ENCODE data around the gene SCT.
"Not testable (repeated sequence)": the region's sequence is repeated elsewhere in the genome, so short reads cannot be mapped to it uniquely, and the experiment has no call there.

Gene SCT

DNA sequence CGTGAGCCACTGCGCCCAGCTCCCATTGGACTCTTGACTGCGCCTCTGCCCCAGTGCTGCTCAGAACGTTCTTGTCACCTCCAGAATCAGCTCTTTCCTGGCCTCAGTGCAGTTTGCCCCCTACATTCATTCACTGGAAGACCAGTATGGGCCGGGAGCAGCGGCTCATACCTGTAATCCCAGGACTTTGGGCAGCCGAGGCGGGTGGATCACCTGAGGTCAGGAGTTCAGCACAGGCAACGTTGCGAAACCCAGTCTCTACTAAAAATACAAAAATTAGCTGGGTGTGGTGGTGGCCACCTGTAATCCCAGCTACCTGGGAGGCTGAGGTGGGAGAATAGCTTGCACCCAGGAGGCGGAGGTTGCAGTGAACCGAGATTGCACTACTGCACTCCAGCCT is 27.5 kb upstream of the SCT start:
- H3K9me3 Mint-ChIP-seq; H3K4me3 Mint-ChIP-seq; H3K27ac Mint-ChIP-seq; H3K27me3 Mint-ChIP-seq; intact Hi-C loops (cut with micrococcal nuclease): not testable (repeated sequence)
- Mint-ChIP-seq H3K4me1 (ENCODE audit: low read depth) (peaks cover 13% of the 10 kb centered on the region), H3K36me3 (ENCODE audit: low read depth) (peaks cover 82% of the 10 kb centered on the region)

DNA sequence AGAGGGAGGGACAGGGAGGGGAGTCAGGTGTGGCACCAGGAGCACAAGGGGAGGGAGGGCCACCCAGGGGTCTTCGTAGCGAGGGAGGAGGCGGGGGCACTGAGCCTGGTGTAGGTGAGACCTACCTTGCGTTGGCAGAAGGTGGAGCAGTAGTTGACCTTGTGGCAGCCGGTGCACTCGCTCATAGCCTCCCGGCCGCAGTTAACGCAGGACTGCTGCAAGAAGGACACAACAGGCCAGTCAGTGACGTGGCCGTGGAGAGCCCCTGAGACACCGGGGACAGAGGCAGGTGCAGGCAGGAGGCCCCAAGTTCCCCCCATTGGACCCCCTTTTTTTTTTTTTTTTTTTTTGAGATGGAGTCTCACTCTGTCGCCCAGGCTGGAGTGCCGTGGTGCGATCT is 26.9 kb upstream of the SCT start:
- peaks cover 82% of the 10 kb centered on the region for H3K36me3 Mint-ChIP-seq (ENCODE audit: low read depth)
- intact Hi-C loops (cut with micrococcal nuclease), result no loop called here
- no peaks in the 10 kb centered on the region for H3K27me3 Mint-ChIP-seq
- no peak overlapping the region for H3K4me3 Mint-ChIP-seq
- no peaks in the 10 kb centered on the region for H3K9me3 Mint-ChIP-seq
- H3K27ac Mint-ChIP-seq, result peak overlapping the region; percentile 69
- peaks cover 13% of the 10 kb centered on the region for H3K4me1 Mint-ChIP-seq (ENCODE audit: low read depth)

GRCh38 chr11:653136-653535 is 26.2 kb upstream of the SCT start:
- H3K4me1 Mint-ChIP-seq (ENCODE audit: low read depth), result peaks cover 13% of the 10 kb centered on the region
- intact Hi-C loops (cut with micrococcal nuclease); H3K4me3 Mint-ChIP-seq; H3K9me3 Mint-ChIP-seq; H3K27me3 Mint-ChIP-seq: not testable (repeated sequence)
- H3K36me3 Mint-ChIP-seq (ENCODE audit: low read depth), result peaks cover 82% of the 10 kb centered on the region
- peak overlapping the region; percentile 69 for H3K27ac Mint-ChIP-seq

DNA sequence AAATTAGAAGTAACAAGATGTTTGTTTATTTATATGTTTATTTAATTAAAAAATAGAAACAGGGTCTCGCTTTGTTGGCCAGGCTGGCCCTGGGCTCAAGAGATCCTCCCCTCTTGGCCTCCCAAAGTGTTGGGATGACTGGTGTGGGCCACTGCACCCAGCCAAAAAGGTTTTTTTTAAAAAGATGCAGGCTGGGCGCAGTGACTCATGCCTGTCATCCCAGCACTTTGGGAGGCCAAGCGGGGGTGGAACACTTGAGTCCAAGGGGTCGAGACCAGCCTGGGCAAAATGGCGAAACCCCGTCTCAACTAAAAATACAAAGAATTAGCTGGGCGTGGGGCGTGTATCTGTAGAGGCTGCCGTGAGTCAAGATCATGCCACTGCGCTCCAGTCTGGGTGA is 23.5 kb upstream of the SCT start:
- Mint-ChIP-seq H3K4me3 (no peak overlapping the region), H3K27ac (no peak overlapping the region), H3K27me3 (no peaks in the 10 kb centered on the region), H3K4me1 (ENCODE audit: low read depth) (peaks cover 13% of the 10 kb centered on the region), H3K36me3 (ENCODE audit: low read depth) (peaks cover 80% of the 10 kb centered on the region), H3K9me3 (no peaks in the 10 kb centered on the region)
- intact Hi-C loops (cut with micrococcal nuclease), result no loop called here

DNA sequence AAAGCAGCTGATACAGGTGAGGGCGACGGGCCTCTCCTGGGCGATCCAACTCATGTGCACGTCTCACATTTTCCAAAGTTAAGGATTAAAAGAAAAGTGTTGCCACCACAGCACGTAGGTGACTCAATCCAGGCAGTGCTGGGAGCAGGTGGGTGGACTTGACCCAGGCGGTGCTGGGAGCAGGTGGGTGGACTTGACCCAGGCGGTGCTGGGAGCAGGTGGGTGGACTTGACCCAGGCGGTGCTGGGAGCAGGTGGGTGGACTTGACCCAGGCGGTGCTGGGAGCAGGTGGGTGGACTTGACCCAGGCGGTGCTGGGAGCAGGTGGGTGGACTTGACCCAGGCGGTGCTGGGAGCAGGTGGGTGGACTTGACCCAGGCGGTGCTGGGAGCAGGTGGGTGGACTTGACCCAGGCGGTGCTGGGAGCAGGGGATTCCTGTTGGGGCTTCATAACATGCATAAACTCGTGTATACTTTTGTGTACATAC is 20.7 kb upstream of the SCT start:
- H3K27me3 Mint-ChIP-seq; H3K4me3 Mint-ChIP-seq; H3K4me1 Mint-ChIP-seq (ENCODE audit: low read depth); H3K9me3 Mint-ChIP-seq; H3K27ac Mint-ChIP-seq; intact Hi-C loops (cut with micrococcal nuclease): not testable (repeated sequence)
- peaks cover 91% of the 10 kb centered on the region for H3K36me3 Mint-ChIP-seq (ENCODE audit: low read depth)

- Mint-ChIP-seq H3K4me1 (ENCODE audit: low read depth) (peaks cover 2% of the 10 kb centered on the region), H3K27ac (no peak overlapping the region), H3K4me3 (no peak overlapping the region), H3K27me3 (peaks cover 6% of the 10 kb centered on the region), H3K9me3 (no peaks in the 10 kb centered on the region), H3K36me3 (ENCODE audit: low read depth) (peaks cover 93% of the 10 kb centered on the region)
- intact Hi-C loops (cut with micrococcal nuclease), result no loop called here
Observed at GRCh38 chr11:646214-646613, 19.2 kb upstream of the SCT start.

DNA sequence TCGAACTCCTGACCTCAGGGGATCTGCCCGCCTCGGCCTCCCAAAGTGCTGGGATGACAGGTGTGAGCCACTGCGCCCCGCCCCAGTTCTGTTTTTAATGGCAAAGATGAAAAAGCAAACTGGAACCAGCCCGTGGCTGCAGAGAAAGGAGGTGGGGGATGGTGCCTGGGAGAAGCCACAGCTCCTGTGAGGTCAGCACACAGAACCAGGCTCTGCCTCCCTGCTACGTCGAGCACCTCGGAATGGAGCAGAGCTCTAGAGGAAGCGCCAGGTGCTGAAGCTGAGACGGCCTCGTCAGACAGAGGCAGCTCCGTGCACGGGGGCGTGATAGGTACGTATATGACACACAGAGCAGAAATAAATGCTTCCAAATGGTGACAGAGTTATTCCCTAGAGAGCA is 18.6 kb upstream of the SCT start:
- intact Hi-C loops (cut with micrococcal nuclease), result no loop called here
- Mint-ChIP-seq H3K4me3 (no peak overlapping the region), H3K27me3 (peaks cover 10% of the 10 kb centered on the region), H3K36me3 (ENCODE audit: low read depth) (peaks cover 86% of the 10 kb centered on the region), H3K27ac (no peak overlapping the region), H3K4me1 (ENCODE audit: low read depth) (peaks cover 8% of the 10 kb centered on the region), H3K9me3 (no peaks in the 10 kb centered on the region)

DNA sequence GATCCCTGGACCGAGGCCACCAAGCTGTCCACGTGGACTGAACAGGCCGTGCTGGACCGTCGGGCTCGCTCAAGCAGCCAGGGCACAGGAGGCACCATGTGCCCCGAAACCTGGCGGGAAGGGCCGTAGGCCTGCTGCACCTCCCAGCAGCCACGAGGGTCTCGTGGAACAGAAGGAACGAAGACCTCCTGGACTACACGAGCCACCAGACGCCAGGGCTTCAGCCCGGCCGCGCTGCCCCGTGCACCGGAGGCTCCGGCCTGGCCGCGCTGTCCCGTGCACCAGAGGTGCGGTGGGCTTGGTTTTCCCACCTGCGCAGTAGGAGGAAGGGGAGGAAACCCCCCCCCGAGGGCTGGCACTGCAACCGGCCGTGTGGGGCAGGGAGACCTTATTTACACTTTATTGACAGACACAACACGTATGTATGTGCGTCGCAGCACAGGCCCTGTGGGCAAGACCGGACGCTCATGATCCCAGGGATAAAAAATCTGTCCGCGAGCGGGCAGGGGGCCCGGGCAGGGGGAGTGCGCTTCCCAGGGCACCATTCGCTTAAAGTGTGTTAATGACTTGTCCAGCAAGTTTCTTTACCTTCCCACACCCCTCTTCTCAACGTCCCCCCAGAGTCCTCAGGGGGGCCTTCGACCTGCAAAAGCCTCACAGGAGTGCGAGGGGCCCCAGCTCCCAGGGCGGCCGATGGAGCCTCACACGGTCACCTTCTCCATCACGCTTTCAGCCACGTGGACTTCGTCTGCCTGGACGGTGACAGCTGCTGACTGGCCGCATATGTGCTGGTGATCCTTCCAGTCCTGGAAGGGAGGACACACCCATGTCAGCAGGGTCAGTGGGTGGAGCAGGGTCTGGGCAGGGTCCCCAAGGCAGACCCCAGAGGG is 17.1 kb upstream of the SCT start:
- Mint-ChIP-seq H3K36me3 (ENCODE audit: low read depth) (peaks cover 72% of the 10 kb centered on the region), H3K9me3 (no peaks in the 10 kb centered on the region), H3K27ac (no peak overlapping the region), H3K4me3 (no peak overlapping the region), H3K4me1 (ENCODE audit: low read depth) (peaks cover 13% of the 10 kb centered on the region), H3K27me3 (peaks cover 21% of the 10 kb centered on the region)
- intact Hi-C loops (cut with micrococcal nuclease), result no loop called here

DNA sequence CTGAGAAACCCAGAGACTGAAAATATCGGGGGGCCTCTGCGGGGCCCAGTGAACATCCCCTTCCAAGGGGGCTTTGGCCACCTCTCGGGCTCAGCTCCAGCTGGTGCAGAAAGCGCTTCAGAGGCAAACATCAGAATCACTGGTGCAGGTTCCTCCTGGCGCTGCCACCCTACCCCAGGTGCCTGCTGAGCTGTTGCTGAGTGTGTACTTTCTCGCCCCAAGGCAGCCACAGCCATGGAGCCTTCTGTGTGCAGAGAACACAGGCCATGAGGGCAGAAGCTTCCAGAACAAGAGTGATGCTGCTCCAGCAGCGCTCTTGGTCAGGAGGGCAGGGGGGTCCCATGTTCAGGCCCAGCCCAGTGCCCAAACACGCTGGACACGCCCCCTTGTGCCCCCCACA is 16.4 kb upstream of the SCT start:
- no peak overlapping the region for H3K27ac Mint-ChIP-seq
- no peak overlapping the region for H3K4me3 Mint-ChIP-seq
- no peaks in the 10 kb centered on the region for H3K9me3 Mint-ChIP-seq
- H3K27me3 Mint-ChIP-seq, result peaks cover 29% of the 10 kb centered on the region
- peaks cover 71% of the 10 kb centered on the region for H3K36me3 Mint-ChIP-seq (ENCODE audit: low read depth)
- intact Hi-C loops (cut with micrococcal nuclease), result no loop called here
- H3K4me1 Mint-ChIP-seq (ENCODE audit: low read depth), result peaks cover 13% of the 10 kb centered on the region

DNA sequence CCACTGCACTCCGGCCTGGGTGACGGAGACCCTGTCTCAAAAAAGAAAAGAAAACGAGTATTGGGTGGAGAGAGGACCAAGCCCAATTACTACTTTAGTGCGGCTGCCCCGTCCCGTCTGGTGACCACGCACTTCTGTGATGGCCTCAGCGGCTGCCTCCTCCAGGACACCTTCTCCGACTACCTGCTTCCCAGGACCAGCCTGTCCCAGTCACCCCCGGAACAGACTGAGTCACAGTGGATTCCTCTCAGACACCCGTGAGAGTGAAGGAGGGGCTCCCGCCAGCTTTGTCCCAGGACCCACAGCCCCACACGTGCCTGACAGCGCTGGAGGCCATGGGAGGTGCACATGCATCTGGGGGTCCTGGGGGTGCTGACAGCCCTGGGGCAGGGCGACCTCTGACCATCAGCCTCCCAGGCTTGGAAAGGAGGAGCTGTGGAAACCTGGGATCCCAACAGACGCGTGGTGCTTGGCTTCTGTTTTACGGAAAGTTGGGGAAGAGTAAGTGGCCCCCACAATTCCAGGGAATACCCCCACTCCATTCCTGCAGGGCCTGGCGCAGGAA is 14.9 kb upstream of the SCT start:
- Mint-ChIP-seq H3K4me1 (ENCODE audit: low read depth) (peaks cover 21% of the 10 kb centered on the region), H3K9me3 (no peaks in the 10 kb centered on the region), H3K27ac (no peak overlapping the region), H3K36me3 (ENCODE audit: low read depth) (peaks cover 63% of the 10 kb centered on the region), H3K4me3 (no peak overlapping the region), H3K27me3 (peaks cover 40% of the 10 kb centered on the region)
- intact Hi-C loops (cut with micrococcal nuclease), result no loop called here

GRCh38 chr11:640021-640706 is 13.2 kb upstream of the SCT start:
- H3K4me3 Mint-ChIP-seq, result peak overlapping the region; percentile 64
- H3K9me3 Mint-ChIP-seq, result no peaks in the 10 kb centered on the region
- H3K36me3 Mint-ChIP-seq (ENCODE audit: low read depth), result peaks cover 61% of the 10 kb centered on the region
- peak overlapping the region; percentile 71 for H3K27ac Mint-ChIP-seq
- intact Hi-C loops (cut with micrococcal nuclease), result no loop called here
- peaks cover 55% of the 10 kb centered on the region for H3K27me3 Mint-ChIP-seq
- peaks cover 26% of the 10 kb centered on the region for H3K4me1 Mint-ChIP-seq (ENCODE audit: low read depth)

DNA sequence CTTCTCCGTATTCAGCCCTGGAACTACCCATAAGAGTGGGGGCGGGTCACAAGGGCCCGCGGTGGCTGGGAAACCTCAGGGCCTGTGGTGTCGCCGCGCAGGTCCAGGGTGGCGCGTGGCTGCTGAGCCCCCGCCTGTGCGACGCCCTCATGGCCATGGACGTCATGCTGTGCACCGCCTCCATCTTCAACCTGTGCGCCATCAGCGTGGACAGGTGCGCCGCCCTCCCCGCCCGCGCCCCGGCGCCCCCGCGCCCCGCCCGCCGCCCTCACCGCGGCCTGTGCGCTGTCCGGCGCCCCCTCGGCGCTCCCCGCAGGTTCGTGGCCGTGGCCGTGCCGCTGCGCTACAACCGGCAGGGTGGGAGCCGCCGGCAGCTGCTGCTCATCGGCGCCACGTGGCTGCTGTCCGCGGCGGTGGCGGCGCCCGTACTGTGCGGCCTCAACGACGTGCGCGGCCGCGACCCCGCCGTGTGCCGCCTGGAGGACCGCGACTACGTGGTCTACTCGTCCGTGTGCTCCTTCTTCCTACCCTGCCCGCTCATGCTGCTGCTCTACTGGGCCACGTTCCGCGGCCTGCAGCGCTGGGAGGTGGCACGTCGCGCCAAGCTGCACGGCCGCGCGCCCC is 12.5 kb upstream of the SCT start:
- H3K4me3 Mint-ChIP-seq, result no peak overlapping the region

DNA sequence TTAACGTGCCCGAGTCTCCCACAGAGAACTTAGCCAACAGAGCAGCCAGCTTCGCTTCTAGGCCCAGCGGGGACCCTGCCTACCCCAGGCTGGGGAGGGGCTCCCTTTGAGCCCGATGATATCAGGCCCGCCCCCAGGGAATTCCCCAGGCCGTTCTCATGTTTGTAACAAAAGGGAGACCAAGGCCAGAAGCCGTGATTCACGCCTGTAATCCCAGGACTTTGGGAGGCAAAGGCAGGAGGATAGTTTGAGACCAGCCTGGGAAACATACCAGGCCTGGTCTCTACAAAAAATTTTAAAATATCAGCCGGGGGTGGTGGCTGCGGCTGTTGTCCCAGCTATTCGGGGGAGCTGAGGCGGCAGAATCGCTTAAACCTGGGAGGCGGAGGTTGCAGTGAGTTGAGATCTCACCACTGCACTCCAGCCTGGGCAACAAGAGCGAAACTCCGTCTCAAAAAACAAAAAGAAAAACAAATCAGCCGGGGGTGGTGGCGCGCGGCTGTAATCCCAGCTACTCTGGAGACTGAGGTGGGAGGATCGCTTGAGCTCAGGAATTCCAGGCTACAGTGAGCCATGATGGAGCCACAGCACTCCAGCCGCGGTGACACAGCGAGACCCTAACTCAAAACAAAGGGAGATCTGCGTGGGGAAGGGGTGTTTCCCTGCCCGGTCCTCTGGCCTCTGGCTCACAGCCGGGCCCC is 11.8 kb upstream of the SCT start:
- Mint-ChIP-seq H3K4me1 (ENCODE audit: low read depth) (peaks cover 26% of the 10 kb centered on the region), H3K27me3 (peaks cover 55% of the 10 kb centered on the region), H3K4me3 (no peak overlapping the region), H3K27ac (no peak overlapping the region), H3K36me3 (ENCODE audit: low read depth) (peaks cover 48% of the 10 kb centered on the region), H3K9me3 (no peaks in the 10 kb centered on the region)
- intact Hi-C loops (cut with micrococcal nuclease), result no loop called here

More for the DNA sequence above, 12.5 kb upstream of the SCT start:
- peaks cover 55% of the 10 kb centered on the region for H3K27me3 Mint-ChIP-seq
- no peak overlapping the region for H3K27ac Mint-ChIP-seq
- H3K36me3 Mint-ChIP-seq (ENCODE audit: low read depth), result peaks cover 54% of the 10 kb centered on the region
- intact Hi-C loops (cut with micrococcal nuclease), result no loop called here
- H3K9me3 Mint-ChIP-seq, result no peaks in the 10 kb centered on the region
- H3K4me1 Mint-ChIP-seq (ENCODE audit: low read depth), result peaks cover 26% of the 10 kb centered on the region
